ENCODE results near the gene ZRANB1.

The ZRANB1 gene

GRCh38 chr10:125001313-125002046, 59.6 kb downstream of the ZRANB1 start:
- Histone ChIP-seq H3K4me2 (ENCODE audit: low read depth, low read length, poor library complexity, severe bottlenecking) (no peak overlapping the region), H3K4me3 (ENCODE audit: insufficient read depth, low read length, poor library complexity, severe bottlenecking) (no peak overlapping the region), H2AFZ (ENCODE audit: low read depth, low read length, severe bottlenecking) (no peak overlapping the region), H3K36me3 (ENCODE audit: low read length) (no peaks in the 10 kb centered on the region), H3K9me3 (ENCODE audit: insufficient read depth, low read length) (no peaks in the 10 kb centered on the region), H4K20me1 (ENCODE audit: low read depth, low read length) (no peaks in the 10 kb centered on the region), H3K9ac (ENCODE audit: low read length) (no peak overlapping the region), H3K79me2 (ENCODE audit: insufficient read depth, low read length) (no peaks in the 10 kb centered on the region), H3K27me3 (ENCODE audit: low read length) (no peaks in the 10 kb centered on the region), H3K9me2 (replicated peaks; ENCODE audit: insufficient read depth, low read length) (no peaks in the 10 kb centered on the region), H3F3A (ENCODE audit: insufficient read depth) (no peaks in the 10 kb centered on the region), H3K27ac (ENCODE audit: low read depth, low read length) (no peak overlapping the region)
- TF ChIP-seq CTCF (IDR thresholded peaks at IDR 0.05; ENCODE audit: insufficient read depth, low read length, poor library complexity, severe bottlenecking) = no peak
- TF ChIP-seq EZH2phosphoT487 (conservative IDR thresholded peaks at IDR 0.05; ENCODE audit: low read length) = no peak

- H3K4me3 ChIP-seq (ENCODE audit: insufficient read depth, low read length, poor library complexity, severe bottlenecking) = no peak overlapping the region
- no peaks in the 10 kb centered on the region for H3F3A ChIP-seq (ENCODE audit: insufficient read depth)
- no peaks in the 10 kb centered on the region for H3K36me3 ChIP-seq (ENCODE audit: low read length)
- H4K20me1 ChIP-seq (ENCODE audit: low read depth, low read length) = no peaks in the 10 kb centered on the region
- H3K9me2 ChIP-seq (replicated peaks; ENCODE audit: insufficient read depth, low read length) = no peaks in the 10 kb centered on the region
- no peak overlapping the region for H2AFZ ChIP-seq (ENCODE audit: low read depth, low read length, severe bottlenecking)
- no peak overlapping the region for H3K27ac ChIP-seq (ENCODE audit: low read depth, low read length)
- no peaks in the 10 kb centered on the region for H3K27me3 ChIP-seq (ENCODE audit: low read length)
- no peak overlapping the region for H3K4me2 ChIP-seq (ENCODE audit: low read depth, low read length, poor library complexity, severe bottlenecking)
- H3K79me2 ChIP-seq (ENCODE audit: insufficient read depth, low read length) = no peaks in the 10 kb centered on the region
- H3K9me3 ChIP-seq (ENCODE audit: insufficient read depth, low read length) = no peaks in the 10 kb centered on the region
- H3K9ac ChIP-seq (ENCODE audit: low read length) = no peak overlapping the region
- TF ChIP-seq EZH2phosphoT487 (conservative IDR thresholded peaks at IDR 0.05; ENCODE audit: low read length) (no peak), CTCF (IDR thresholded peaks at IDR 0.05; ENCODE audit: insufficient read depth, low read length, poor library complexity, severe bottlenecking) (no peak)
These were observed 60.1 kb downstream of the ZRANB1 start for GRCh38 chr10:125002047-125002422.

- H3K9me2 ChIP-seq (replicated peaks; ENCODE audit: insufficient read depth, low read length) = no peaks in the 10 kb centered on the region
- no peaks in the 10 kb centered on the region for H3F3A ChIP-seq (ENCODE audit: insufficient read depth)
- H3K9ac ChIP-seq (ENCODE audit: low read length) = no peak overlapping the region
- TF ChIP-seq EZH2phosphoT487 (conservative IDR thresholded peaks at IDR 0.05; ENCODE audit: low read length) (no peak), CTCF (IDR thresholded peaks at IDR 0.05; ENCODE audit: insufficient read depth, low read length, poor library complexity, severe bottlenecking) (no peak)
- no peak overlapping the region for H3K27ac ChIP-seq (ENCODE audit: low read depth, low read length)
- no peak overlapping the region for H3K4me3 ChIP-seq (ENCODE audit: insufficient read depth, low read length, poor library complexity, severe bottlenecking)
- H3K9me3 ChIP-seq (ENCODE audit: insufficient read depth, low read length) = no peaks in the 10 kb centered on the region
- no peaks in the 10 kb centered on the region for H3K36me3 ChIP-seq (ENCODE audit: low read length)
- no peaks in the 10 kb centered on the region for H3K79me2 ChIP-seq (ENCODE audit: insufficient read depth, low read length)
- no peaks in the 10 kb centered on the region for H4K20me1 ChIP-seq (ENCODE audit: low read depth, low read length)
- no peak overlapping the region for H2AFZ ChIP-seq (ENCODE audit: low read depth, low read length, severe bottlenecking)
- H3K4me2 ChIP-seq (ENCODE audit: low read depth, low read length, poor library complexity, severe bottlenecking) = no peak overlapping the region
- H3K27me3 ChIP-seq (ENCODE audit: low read length) = no peaks in the 10 kb centered on the region
These were observed 60.7 kb downstream of the ZRANB1 start for GRCh38 chr10:125002423-125003145.

Data from SU-DHL-6 (cell line).